ENCODE results near the gene INMT. TPM values are rescaled to one million over a fixed set of nuclear protein-coding genes. Genes with fewer than 3 reads are reported as not detected.

The INMT gene
- total RNA-seq, 1 donor from 2014 or later: 1.4 TPM

DNA sequence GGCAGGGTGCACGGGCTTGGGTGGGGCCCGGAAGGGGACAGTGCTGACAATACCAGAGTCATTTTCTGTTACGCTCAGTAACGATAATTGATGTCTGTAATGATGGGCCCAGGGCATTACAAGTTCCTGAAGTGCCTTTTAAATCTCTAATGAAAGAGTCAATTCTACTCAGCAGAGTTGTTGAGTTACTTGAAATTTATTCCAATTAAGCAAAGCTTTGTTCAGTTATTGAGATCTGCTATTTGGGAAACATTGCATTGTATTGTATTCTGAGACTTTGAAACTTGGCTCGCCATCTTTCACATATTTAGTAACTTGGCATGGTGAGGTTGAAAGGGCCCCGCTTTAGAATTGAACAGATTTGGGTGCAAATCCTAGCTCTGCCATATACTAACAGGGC, 54.0 kb downstream of the INMT start:
- H3K4me3 Mint-ChIP-seq (ENCODE audit: unreplicated experiment): no peak overlapping the region

More for the DNA sequence above, 54.0 kb downstream of the INMT start:
- Mint-ChIP-seq H3K27ac (ENCODE audit: unreplicated experiment) (no peak overlapping the region), H3K9me3 (ENCODE audit: unreplicated experiment) (no peaks in the 10 kb centered on the region), H3K36me3 (ENCODE audit: low read depth, unreplicated experiment) (peaks cover 6% of the 10 kb centered on the region), H3K4me1 (ENCODE audit: unreplicated experiment) (peaks cover 5% of the 10 kb centered on the region), H3K27me3 (ENCODE audit: unreplicated experiment) (no peaks in the 10 kb centered on the region)
- DNase-seq (ENCODE audit: low spot score): no peak
- TF ChIP-seq, protein P1, sequence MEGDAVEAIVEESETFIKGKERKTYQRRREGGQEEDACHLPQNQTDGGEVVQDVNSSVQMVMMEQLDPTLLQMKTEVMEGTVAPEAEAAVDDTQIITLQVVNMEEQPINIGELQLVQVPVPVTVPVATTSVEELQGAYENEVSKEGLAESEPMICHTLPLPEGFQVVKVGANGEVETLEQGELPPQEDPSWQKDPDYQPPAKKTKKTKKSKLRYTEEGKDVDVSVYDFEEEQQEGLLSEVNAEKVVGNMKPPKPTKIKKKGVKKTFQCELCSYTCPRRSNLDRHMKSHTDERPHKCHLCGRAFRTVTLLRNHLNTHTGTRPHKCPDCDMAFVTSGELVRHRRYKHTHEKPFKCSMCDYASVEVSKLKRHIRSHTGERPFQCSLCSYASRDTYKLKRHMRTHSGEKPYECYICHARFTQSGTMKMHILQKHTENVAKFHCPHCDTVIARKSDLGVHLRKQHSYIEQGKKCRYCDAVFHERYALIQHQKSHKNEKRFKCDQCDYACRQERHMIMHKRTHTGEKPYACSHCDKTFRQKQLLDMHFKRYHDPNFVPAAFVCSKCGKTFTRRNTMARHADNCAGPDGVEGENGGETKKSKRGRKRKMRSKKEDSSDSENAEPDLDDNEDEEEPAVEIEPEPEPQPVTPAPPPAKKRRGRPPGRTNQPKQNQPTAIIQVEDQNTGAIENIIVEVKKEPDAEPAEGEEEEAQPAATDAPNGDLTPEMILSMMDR (IDR thresholded peaks at IDR 0.05; ENCODE audit: unreplicated experiment): no peak

Other genes with a start within 250 kb of the INMT start
- 34.0 TPM for gene GGCT, start 247.3 kb upstream of the INMT start, total RNA-seq (ENCODE audit: unreplicated experiment)
- gene GARS1, start 157.3 kb upstream of the INMT start, total RNA-seq (ENCODE audit: unreplicated experiment): 91.3 TPM
- gene CRHR2, start 69.7 kb upstream of the INMT start, total RNA-seq (ENCODE audit: unreplicated experiment): 0.38 TPM
- 4.7 TPM for gene MINDY4, start 19.3 kb downstream of the INMT start, total RNA-seq (ENCODE audit: unreplicated experiment)
- 2.7 TPM for gene AQP1, start 159.7 kb downstream of the INMT start, total RNA-seq (ENCODE audit: unreplicated experiment)
- gene GHRHR, start 211.8 kb downstream of the INMT start, total RNA-seq (ENCODE audit: unreplicated experiment): 7.5 TPM